ENCODE data around the gene HBP1.

DNA sequence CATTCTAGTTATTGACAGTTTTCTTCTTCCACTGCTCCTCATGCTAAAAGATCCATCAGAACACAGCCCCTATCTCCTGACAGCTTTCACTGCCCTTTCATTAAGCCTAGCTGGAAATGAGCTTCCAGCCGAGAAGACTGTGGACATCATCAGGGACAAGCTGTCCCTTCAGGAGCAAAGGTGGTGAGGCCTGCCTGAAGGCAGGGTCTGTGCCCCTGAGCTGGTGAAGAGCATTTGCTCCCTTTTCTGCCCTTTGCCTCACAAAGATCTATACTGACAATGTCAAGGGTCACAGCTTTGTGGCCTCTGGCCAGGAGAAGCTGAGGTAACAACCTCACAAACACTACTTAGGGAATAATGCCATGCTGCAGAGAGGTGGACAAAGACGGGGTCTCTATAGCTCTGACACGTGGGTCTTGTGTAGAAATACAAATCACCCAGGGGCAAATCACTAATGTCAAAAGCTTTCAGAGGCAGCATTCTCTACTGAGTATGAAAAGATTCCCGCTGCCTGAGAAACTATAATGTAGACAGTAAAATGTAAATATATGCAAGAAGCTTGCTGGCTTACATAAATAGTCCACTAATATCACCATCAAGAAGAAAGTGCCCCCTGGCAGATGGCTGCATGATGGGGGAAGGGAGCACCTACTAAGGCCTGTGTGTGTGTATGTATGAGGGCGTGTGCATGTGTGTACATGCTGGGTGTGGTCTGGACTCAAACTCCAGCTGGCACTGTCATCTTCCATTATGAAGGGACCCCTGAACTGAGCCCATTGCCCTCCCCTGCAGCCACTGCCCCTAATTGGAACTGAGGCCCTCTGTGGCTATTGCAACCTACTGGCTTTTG is 55.8 kb downstream of the HBP1 start:
- no peak for TF ChIP-seq POLR2A (IDR thresholded peaks at IDR 0.05)
- TF ChIP-seq, protein P1, sequence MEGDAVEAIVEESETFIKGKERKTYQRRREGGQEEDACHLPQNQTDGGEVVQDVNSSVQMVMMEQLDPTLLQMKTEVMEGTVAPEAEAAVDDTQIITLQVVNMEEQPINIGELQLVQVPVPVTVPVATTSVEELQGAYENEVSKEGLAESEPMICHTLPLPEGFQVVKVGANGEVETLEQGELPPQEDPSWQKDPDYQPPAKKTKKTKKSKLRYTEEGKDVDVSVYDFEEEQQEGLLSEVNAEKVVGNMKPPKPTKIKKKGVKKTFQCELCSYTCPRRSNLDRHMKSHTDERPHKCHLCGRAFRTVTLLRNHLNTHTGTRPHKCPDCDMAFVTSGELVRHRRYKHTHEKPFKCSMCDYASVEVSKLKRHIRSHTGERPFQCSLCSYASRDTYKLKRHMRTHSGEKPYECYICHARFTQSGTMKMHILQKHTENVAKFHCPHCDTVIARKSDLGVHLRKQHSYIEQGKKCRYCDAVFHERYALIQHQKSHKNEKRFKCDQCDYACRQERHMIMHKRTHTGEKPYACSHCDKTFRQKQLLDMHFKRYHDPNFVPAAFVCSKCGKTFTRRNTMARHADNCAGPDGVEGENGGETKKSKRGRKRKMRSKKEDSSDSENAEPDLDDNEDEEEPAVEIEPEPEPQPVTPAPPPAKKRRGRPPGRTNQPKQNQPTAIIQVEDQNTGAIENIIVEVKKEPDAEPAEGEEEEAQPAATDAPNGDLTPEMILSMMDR (IDR thresholded peaks at IDR 0.05): no peak

Measured in lower leg skin (tissue), 3 donors.